IMR-90 (cell line): ENCODE data around the gene VILL. TPM values are rescaled to one million over a fixed set of nuclear protein-coding genes. Genes with fewer than 3 reads are reported as not detected.

Source experiments
- ATAC-seq: fragments of 200-7000 bp; cut with Tn5 transposase; 2 replicates; pipeline ENCODE4 v1.9.1; 2020; ENCODE audit warnings: low read depth, mild to moderate bottlenecking, moderate library complexity
- BruUV-seq: library from RNA; stranded (reverse); fragments of 400-500 nt; replicated peaks from 2 replicates; lab custom pipeline; 2021; lab: Mats Ljungman, UMichigan
- CTCF ChIA-PET: fragments of 300-600 bp; formaldehyde crosslinking; extraction: SDS; loops from one replicate; lab custom pipeline; 2021; ENCODE audit warnings: antibody characterized with exemption; lab: Yijun Ruan, JAX
- POLR2A ChIA-PET: fragments of 300-600 bp; sonication (Branson Sonifier 250); formaldehyde crosslinking; loops from one replicate; lab custom pipeline; 2022; ENCODE audit warnings: antibody characterized with exemption; ENCODE audit not compliant: unreplicated experiment; lab: Charles Lee
- DNase-seq: peaks from one replicate; pipeline ENCODE4 v3.0.0; 2013
- H2AFZ ChIP-seq: replicated peaks from 2 replicates; pipeline ENCODE3; 2013; ENCODE audit warnings: low read length, mild to moderate bottlenecking; ENCODE audit not compliant: poor library complexity
- H2AK5ac ChIP-seq: 2 replicates; pipeline ENCODE4 v1.6.1; 2013; ENCODE audit warnings: low read depth, low read length, inconsistent platforms
- H2AK9ac ChIP-seq: replicated peaks from 2 replicates; pipeline ENCODE3; 2013; ENCODE audit warnings: mild to moderate bottlenecking, low read depth, low read length, moderate library complexity; ENCODE audit not compliant: poor library complexity
- H2BK120ac ChIP-seq: 2 replicates; pipeline ENCODE4 v1.6.1; 2013; ENCODE audit warnings: low read depth, low read length, inconsistent platforms
- H2BK15ac ChIP-seq: 3 replicates; pipeline ENCODE4 v1.6.1; 2013; ENCODE audit warnings: low read depth, low read length, inconsistent platforms
- H2BK20ac ChIP-seq: 2 replicates; pipeline ENCODE4 v1.6.1; 2013; ENCODE audit warnings: low read depth, mild to moderate bottlenecking, inconsistent platforms, low read length, moderate library complexity
- H2BK5ac ChIP-seq: 2 replicates; pipeline ENCODE4 v1.6.1; 2013; ENCODE audit warnings: mild to moderate bottlenecking, low read depth, low read length, inconsistent platforms; ENCODE audit not compliant: poor library complexity, severe bottlenecking
- H3K14ac ChIP-seq: replicated peaks from 2 replicates; pipeline ENCODE4 v1.6.1; 2013; ENCODE audit warnings: low read depth, low read length, inconsistent platforms
- H3K18ac ChIP-seq: 2 replicates; pipeline ENCODE4 v1.6.1; 2013; ENCODE audit warnings: low read depth, low read length, control low read depth
- H3K23ac ChIP-seq: 2 replicates; pipeline ENCODE4 v1.6.1; 2013; ENCODE audit warnings: low read depth, low read length, inconsistent platforms
- H3K27ac ChIP-seq: 2 replicates; pipeline ENCODE4 v1.5.1; 2013; ENCODE audit warnings: mild to moderate bottlenecking, control low read depth, low read length; ENCODE audit not compliant: insufficient read depth
- H3K27me3 ChIP-seq: 2 replicates; pipeline ENCODE4 v1.6.1; 2013; ENCODE audit warnings: low read length; ENCODE audit not compliant: control insufficient read depth, insufficient read depth
- H3K36me3 ChIP-seq: 2 replicates; pipeline ENCODE4 v1.6.1; 2013; ENCODE audit warnings: low read length, mixed read lengths; ENCODE audit not compliant: control insufficient read depth, insufficient read depth
- H3K4ac ChIP-seq: 2 replicates; pipeline ENCODE4 v1.6.1; 2013; ENCODE audit warnings: low read depth, low read length, inconsistent platforms
- H3K4me1 ChIP-seq: 2 replicates; pipeline ENCODE4 v1.6.1; 2013; ENCODE audit warnings: low read length, mixed read lengths; ENCODE audit not compliant: control insufficient read depth, insufficient read depth
- H3K4me2 ChIP-seq: 2 replicates; pipeline ENCODE4 v1.6.1; 2013; ENCODE audit warnings: low read depth, mild to moderate bottlenecking, control low read depth, low read length, moderate library complexity
- H3K4me3 ChIP-seq: 2 replicates; pipeline ENCODE4 v1.5.1; 2013; ENCODE audit warnings: low read depth, mild to moderate bottlenecking, control low read depth, low read length, moderate library complexity; ENCODE audit not compliant: insufficient read depth
- H3K56ac ChIP-seq: 2 replicates; pipeline ENCODE4 v1.6.1; 2013; ENCODE audit warnings: low read length, inconsistent platforms; ENCODE audit not compliant: insufficient read depth; ENCODE audit errors: extremely low read depth
- H3K79me1 ChIP-seq, 2 experiments: 2 replicates each; pipeline ENCODE4 v1.6.1; 2013; ENCODE audit warnings: low read length in 2 of 2, inconsistent platforms in 1 of 2, low read depth in 1 of 2
- H3K9ac ChIP-seq: 2 replicates; pipeline ENCODE4 v1.6.1; 2013; ENCODE audit warnings: low read depth, low read length, control low read depth
- H3K9me1 ChIP-seq: 2 replicates; pipeline ENCODE4 v1.6.1; 2013; ENCODE audit warnings: low read length, inconsistent platforms; ENCODE audit not compliant: insufficient read depth
- H3K9me3 ChIP-seq: 2 replicates; pipeline ENCODE4 v1.6.1; 2013; ENCODE audit warnings: low read length; ENCODE audit not compliant: control insufficient read depth, insufficient read depth
- H4K20me1 ChIP-seq: 2 replicates; pipeline ENCODE4 v1.6.1; 2013; ENCODE audit warnings: low read length, inconsistent platforms; ENCODE audit not compliant: insufficient read depth
- H4K5ac ChIP-seq: 2 replicates; pipeline ENCODE4 v1.6.1; 2013; ENCODE audit warnings: mild to moderate bottlenecking, low read depth, low read length, control low read depth
- H4K8ac ChIP-seq, 2 experiments: 2 replicates each; pipeline ENCODE4 v1.6.1; 2013; ENCODE audit warnings: low read depth in 2 of 2, low read length in 2 of 2, control low read depth in 1 of 2, inconsistent platforms in 1 of 2
- H4K91ac ChIP-seq: 2 replicates; pipeline ENCODE4 v1.6.1; 2013; ENCODE audit warnings: low read depth, low read length, inconsistent platforms; ENCODE audit not compliant: insufficient read depth
- BHLHE40 ChIP-seq: fragments of 150-350 bp; IDR thresholded peaks from 2 replicates; pipeline ENCODE4 v1.6.1; 2016; ENCODE audit warnings: mild to moderate bottlenecking, low read depth, low read length
- CEBPB ChIP-seq: IDR thresholded peaks from 2 replicates; pipeline ENCODE4 v1.6.1; 2012; ENCODE audit warnings: low read depth, low read length, improper control_type of control experiment
- CHD1 ChIP-seq: IDR thresholded peaks from 2 replicates; pipeline ENCODE4 v1.6.1; 2012; ENCODE audit warnings: low read depth, low read length, improper control_type of control experiment
- FOS ChIP-seq: fragments of 150-350 bp; IDR thresholded peaks from 2 replicates; pipeline ENCODE4 v1.6.1; 2016; ENCODE audit warnings: low read depth, low read length
- MAFK ChIP-seq: IDR thresholded peaks from 2 replicates; pipeline ENCODE4 v1.6.1; 2012; ENCODE audit warnings: low read depth, low read length, improper control_type of control experiment
- MAZ ChIP-seq: IDR thresholded peaks from 2 replicates; pipeline ENCODE4 v1.6.1; 2012; ENCODE audit warnings: low read depth, mild to moderate bottlenecking, low read length, improper control_type of control experiment, moderate library complexity, borderline replicate concordance
- MXI1 ChIP-seq: IDR thresholded peaks from 2 replicates; pipeline ENCODE4 v1.6.1; 2012; ENCODE audit warnings: low read depth, mild to moderate bottlenecking, low read length, moderate library complexity, borderline replicate concordance
- NFE2L2 ChIP-seq: fragments of 150-350 bp; IDR thresholded peaks from 2 replicates; pipeline ENCODE4 v1.6.1; 2016; ENCODE audit warnings: low read depth, mild to moderate bottlenecking, low read length
- POLR2A ChIP-seq: IDR thresholded peaks from 2 replicates; pipeline ENCODE4 v1.6.1; 2012; ENCODE audit warnings: mild to moderate bottlenecking, low read depth, low read length
- RAD21 ChIP-seq: IDR thresholded peaks from 2 replicates; pipeline ENCODE4 v1.6.1; 2012; ENCODE audit warnings: low read length, improper control_type of control experiment
- RCOR1 ChIP-seq: IDR thresholded peaks from 2 replicates; pipeline ENCODE4 v1.6.1; 2012; ENCODE audit warnings: mild to moderate bottlenecking, low read length, improper control_type of control experiment; ENCODE audit not compliant: insufficient replicate concordance
- RFX5 ChIP-seq: IDR thresholded peaks from 2 replicates; pipeline ENCODE4 v1.8.0; 2012; ENCODE audit warnings: low read depth, mild to moderate bottlenecking, low read length, moderate library complexity
- SMC3 ChIP-seq: fragments of 150-350 bp; IDR thresholded peaks from 2 replicates; pipeline ENCODE4 v1.6.1; 2016; ENCODE audit warnings: low read depth, mild to moderate bottlenecking, antibody characterized with exemption, low read length, moderate library complexity
- WGBS, 2 experiments: methylation state at CpG; one replicate each; pipeline versions ENCODE4 v1.1.5 to v1.1.7; 2013; ENCODE audit warnings: missing lambda C conversion rate in 2 of 2; ENCODE audit not compliant: insufficient read length in 1 of 2; ENCODE audit errors: extremely low coverage in 2 of 2; 5-methylcytosine and 5-hydroxymethylcytosine counted together
- dilution Hi-C: fragments of 300-500 bp; cut with HindIII; formaldehyde crosslinking; loops from one replicate; pipeline ENCODE4 v1.14.3; 2018; ENCODE audit warnings: low sequenced_read_pairs; ENCODE audit not compliant: unreplicated experiment
- in situ Hi-C: fragments of 300-500 bp; cut with MboI; formaldehyde crosslinking; loops from 3 replicates; pipeline ENCODE4 v1.14.3; 2019; ENCODE audit warnings: low sequenced_read_pairs, inconsistent platforms, mixed read lengths
- intact Hi-C: fragments of 100-400 bp; cut with micrococcal nuclease; formaldehyde crosslinking; loops from 2 replicates; pipeline ENCODE4 v1.10.0; 2022
- polyA plus RNA-seq, 3 experiments: library from polyadenylated mRNA; depleted of rRNA; stranded (reverse); fragments of >200 nt; gene quantifications; 2 replicates each; pipeline ENCODE4 v1.2.3, GENCODE V29; 2012; ENCODE audit warnings: low replicate concordance in 1 of 3
- total RNA-seq: library from RNA; depleted of rRNA; stranded (reverse); fragments of >200 nt; gene quantifications from 2 replicates; pipeline ENCODE4 v1.2.3, GENCODE V29; 2012
- TF ChIP-seq, protein P1 (sequence below): fragments of 150-350 bp; IDR thresholded peaks from 2 replicates; pipeline ENCODE4 v1.6.1; 2017; ENCODE audit warnings: mild to moderate bottlenecking, antibody characterized with exemption, low read length, low read depth
- TF ChIP-seq, protein P2 (sequence below): conservative IDR thresholded peaks from 2 replicates; pipeline ENCODE4 v1.5.1; 2012; ENCODE audit warnings: mild to moderate bottlenecking, low read depth, low read length, improper control_type of control experiment
- TF ChIP-seq, protein P3 (sequence below): fragments of 150-350 bp; IDR thresholded peaks from 2 replicates; pipeline ENCODE4 v1.6.1; 2016; ENCODE audit warnings: low read depth, mild to moderate bottlenecking, low read length, moderate library complexity, borderline replicate concordance

VILL gene
- total and polyA plus RNA-seq, 2 of the 4 experiments (the other 2 are of a cell fraction): 2.3 to 4.7 TPM

DNA sequence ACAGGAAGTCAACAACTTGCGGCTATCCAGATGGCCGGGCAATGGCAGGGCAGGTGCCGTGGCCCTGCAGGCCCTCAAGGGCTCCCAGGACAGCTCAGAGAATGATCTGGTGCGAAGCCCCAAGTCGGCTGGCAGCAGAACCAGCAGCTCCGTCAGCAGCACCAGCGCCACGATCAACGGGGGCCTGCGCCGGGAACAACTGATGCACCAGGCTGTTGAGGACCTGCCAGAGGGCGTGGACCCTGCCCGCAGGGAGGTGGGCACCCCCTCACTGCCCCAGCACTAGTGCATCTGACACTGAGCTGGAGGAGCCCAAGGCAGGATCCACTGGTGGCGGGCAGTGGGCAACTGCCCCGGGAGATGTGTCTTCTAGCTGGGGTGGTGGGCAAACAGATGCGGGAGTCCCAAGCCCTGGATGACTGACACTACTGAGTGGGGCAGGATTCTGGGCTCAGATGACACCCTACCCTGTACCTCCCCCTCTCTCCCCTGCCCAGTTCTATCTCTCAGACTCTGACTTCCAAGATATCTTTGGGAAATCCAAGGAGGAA, 15.9 kb downstream of the VILL start:
- no peak overlapping the region for H2BK15ac ChIP-seq
- CTCF ChIA-PET: no interaction called here
- WGBS, 2 experiments: 95% methylated on average over 10 of the region's 16 CpGs; no CpG with 5 or more reads in 1 of the 2 experiments

More for the DNA sequence above, 15.9 kb downstream of the VILL start:
- dilution Hi-C loops: no loop called here
- H3K4ac ChIP-seq: no peak overlapping the region
- H3K4me1 ChIP-seq: no peaks in the 10 kb centered on the region
- intact Hi-C loops: no loop called here
- H3K23ac ChIP-seq: no peak overlapping the region
- H4K91ac ChIP-seq: no peak overlapping the region
- no peak overlapping the region for H3K56ac ChIP-seq
- no peak overlapping the region for H3K14ac ChIP-seq
- H3K9me1 ChIP-seq: peaks cover 8% of the 10 kb centered on the region; the same call in 1 of the 2 replicates
- H3K27ac ChIP-seq: no peak overlapping the region
- H2AFZ ChIP-seq: no peak overlapping the region
- H3K9me3 ChIP-seq: no peaks in the 10 kb centered on the region
- in situ Hi-C loops: no loop called here
- H3K4me2 ChIP-seq: no peak overlapping the region
- H2BK5ac ChIP-seq: no peak overlapping the region
- H2AK5ac ChIP-seq: no peak overlapping the region
- no peaks in the 10 kb centered on the region for H3K79me1 ChIP-seq
- H3K27me3 ChIP-seq: no peaks in the 10 kb centered on the region
- no peak overlapping the region for H3K18ac ChIP-seq
- H2BK20ac ChIP-seq: no peak overlapping the region
- no TSS peak for BruUV-seq
- TF ChIP-seq RFX5 (no peak), BHLHE40 (no peak), CEBPB (no peak), SMC3 (no peak), MXI1 (no peak), NFE2L2 (no peak), RAD21 (no peak), RCOR1 (no peak), MAFK (no peak), CHD1 (no peak), MAZ (no peak), POLR2A (no peak), FOS (no peak)
- TF ChIP-seq, protein P1, sequence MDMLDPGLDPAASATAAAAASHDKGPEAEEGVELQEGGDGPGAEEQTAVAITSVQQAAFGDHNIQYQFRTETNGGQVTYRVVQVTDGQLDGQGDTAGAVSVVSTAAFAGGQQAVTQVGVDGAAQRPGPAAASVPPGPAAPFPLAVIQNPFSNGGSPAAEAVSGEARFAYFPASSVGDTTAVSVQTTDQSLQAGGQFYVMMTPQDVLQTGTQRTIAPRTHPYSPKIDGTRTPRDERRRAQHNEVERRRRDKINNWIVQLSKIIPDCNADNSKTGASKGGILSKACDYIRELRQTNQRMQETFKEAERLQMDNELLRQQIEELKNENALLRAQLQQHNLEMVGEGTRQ: no peak
- TF ChIP-seq, protein P2, sequence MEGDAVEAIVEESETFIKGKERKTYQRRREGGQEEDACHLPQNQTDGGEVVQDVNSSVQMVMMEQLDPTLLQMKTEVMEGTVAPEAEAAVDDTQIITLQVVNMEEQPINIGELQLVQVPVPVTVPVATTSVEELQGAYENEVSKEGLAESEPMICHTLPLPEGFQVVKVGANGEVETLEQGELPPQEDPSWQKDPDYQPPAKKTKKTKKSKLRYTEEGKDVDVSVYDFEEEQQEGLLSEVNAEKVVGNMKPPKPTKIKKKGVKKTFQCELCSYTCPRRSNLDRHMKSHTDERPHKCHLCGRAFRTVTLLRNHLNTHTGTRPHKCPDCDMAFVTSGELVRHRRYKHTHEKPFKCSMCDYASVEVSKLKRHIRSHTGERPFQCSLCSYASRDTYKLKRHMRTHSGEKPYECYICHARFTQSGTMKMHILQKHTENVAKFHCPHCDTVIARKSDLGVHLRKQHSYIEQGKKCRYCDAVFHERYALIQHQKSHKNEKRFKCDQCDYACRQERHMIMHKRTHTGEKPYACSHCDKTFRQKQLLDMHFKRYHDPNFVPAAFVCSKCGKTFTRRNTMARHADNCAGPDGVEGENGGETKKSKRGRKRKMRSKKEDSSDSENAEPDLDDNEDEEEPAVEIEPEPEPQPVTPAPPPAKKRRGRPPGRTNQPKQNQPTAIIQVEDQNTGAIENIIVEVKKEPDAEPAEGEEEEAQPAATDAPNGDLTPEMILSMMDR: no peak
- TF ChIP-seq, protein P3, sequence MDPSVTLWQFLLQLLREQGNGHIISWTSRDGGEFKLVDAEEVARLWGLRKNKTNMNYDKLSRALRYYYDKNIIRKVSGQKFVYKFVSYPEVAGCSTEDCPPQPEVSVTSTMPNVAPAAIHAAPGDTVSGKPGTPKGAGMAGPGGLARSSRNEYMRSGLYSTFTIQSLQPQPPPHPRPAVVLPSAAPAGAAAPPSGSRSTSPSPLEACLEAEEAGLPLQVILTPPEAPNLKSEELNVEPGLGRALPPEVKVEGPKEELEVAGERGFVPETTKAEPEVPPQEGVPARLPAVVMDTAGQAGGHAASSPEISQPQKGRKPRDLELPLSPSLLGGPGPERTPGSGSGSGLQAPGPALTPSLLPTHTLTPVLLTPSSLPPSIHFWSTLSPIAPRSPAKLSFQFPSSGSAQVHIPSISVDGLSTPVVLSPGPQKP: no peak
- peaks cover 34% of the 10 kb centered on the region for H3K36me3 ChIP-seq
- POLR2A ChIA-PET: no interaction called here
- no peak overlapping the region for H2AK9ac ChIP-seq
- no peak overlapping the region for H3K9ac ChIP-seq
- H4K8ac ChIP-seq: no peak overlapping the region
- DNase-seq (no peak), ATAC-seq (no peak)
- H2BK120ac ChIP-seq: no peak overlapping the region
- no peak overlapping the region for H3K4me3 ChIP-seq
- H4K5ac ChIP-seq: no peak overlapping the region
- H4K20me1 ChIP-seq: peaks cover 8% of the 10 kb centered on the region; the same call in 1 of the 2 replicates
